ENCODE results near the gene THSD7A.

THSD7A gene

GRCh38 chr7:11767148-11767547 is 64.8 kb downstream of the THSD7A start:
- no peak for TF ChIP-seq CTCF (IDR thresholded peaks at IDR 0.05; ENCODE audit: extremely low read depth, missing control alignments)
- no peak for DNase-seq (ENCODE audit: low spot score)

DNA sequence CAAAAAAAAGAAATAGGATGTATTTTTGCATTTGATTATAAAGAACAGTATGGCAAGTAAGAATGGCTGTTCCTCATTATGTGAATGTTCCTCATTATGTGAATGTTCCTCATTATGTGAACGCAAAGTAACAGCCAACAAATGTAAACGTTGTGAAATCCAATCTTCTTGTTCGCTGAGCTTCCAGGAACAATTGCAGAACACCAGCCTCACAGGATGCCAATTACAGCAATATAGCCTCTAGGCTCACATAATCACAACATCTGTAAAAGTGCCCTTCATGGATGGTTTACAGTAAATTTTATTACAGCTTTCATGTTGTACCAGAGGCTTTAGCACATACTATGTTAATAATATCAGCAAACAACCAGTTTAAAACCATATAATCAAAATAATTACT is 71.6 kb downstream of the THSD7A start:
- DNase-seq (ENCODE audit: low spot score): no peak
- TF ChIP-seq CTCF (IDR thresholded peaks at IDR 0.05; ENCODE audit: extremely low read depth, missing control alignments): no peak

DNA sequence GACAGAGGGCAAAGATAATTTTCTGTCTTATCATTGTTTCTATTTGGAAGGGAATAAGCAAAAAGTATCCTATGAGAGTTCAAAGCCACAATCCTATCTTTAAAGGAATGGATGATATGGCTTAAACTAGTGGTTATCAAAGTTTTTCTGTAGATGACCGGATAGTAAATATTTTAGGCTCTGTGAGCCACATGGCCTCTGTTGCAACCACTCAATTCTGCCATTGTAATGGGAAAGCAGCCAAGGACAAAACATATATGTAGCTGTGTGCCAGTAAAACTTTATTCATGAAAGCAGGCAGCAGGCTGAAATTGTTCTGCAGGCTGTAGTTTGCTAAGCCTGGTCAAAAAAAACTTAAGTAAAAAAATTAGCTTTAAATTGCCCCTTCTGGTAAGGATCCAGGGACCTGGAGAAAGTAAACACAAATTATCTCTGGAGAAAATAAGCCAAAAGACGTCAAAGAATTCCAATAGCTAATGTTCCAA is 73.3 kb downstream of the THSD7A start:
- no peak for DNase-seq (ENCODE audit: low spot score)
- TF ChIP-seq CTCF (IDR thresholded peaks at IDR 0.05; ENCODE audit: extremely low read depth, missing control alignments): no peak

DNA sequence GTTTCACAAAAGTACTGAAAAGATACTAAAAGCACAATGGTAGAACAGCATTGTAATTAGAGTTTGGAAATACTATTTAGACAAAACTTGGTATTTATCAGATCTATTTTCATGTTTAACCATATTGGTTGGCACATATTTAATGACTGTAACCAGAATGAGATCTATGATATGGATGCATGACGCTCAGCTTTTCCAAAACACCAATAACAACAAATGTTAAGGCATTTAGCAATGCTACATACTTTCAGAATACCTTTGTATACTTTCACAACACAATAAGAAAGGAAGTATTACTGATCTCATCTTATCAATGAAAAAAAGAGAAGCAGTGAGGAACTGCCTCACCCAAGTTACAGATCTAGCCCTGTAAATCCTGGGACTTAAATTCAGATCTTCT is 74.8 kb downstream of the THSD7A start:
- no peak for TF ChIP-seq CTCF (IDR thresholded peaks at IDR 0.05; ENCODE audit: extremely low read depth, missing control alignments)
- no peak for DNase-seq (ENCODE audit: low spot score)

- no peak for DNase-seq (ENCODE audit: low spot score)
- no peak for TF ChIP-seq CTCF (IDR thresholded peaks at IDR 0.05; ENCODE audit: extremely low read depth, missing control alignments)
These were observed 77.1 kb downstream of the THSD7A start for GRCh38 chr7:11754933-11755332.

DNA sequence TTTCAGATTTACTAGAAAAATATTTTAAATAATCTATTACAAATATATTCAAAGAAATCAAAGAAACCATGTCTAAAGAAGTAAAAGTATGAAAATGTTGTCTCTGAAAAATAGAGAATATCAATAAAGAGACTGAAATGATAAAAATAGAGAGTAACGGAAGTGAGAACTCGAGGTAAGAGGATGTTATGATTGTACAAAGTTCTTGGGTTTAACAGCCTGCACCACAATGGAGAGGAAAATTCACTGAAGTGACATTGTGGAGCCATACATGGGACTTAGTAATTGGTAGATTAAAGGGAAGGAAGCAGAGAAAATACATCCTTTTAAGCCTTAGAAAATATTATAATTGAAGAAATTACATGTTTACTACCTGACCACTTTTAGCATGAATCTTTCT is 77.9 kb downstream of the THSD7A start:
- TF ChIP-seq CTCF (IDR thresholded peaks at IDR 0.05; ENCODE audit: extremely low read depth, missing control alignments): no peak
- DNase-seq (ENCODE audit: low spot score): no peak

GRCh38 chr7:11753433-11753832 is 78.6 kb downstream of the THSD7A start:
- TF ChIP-seq CTCF (IDR thresholded peaks at IDR 0.05; ENCODE audit: extremely low read depth, missing control alignments): no peak
- no peak for DNase-seq (ENCODE audit: low spot score)

All from GM20000 (cell line).